GM12865 (cell line): Measurements from ENCODE around the gene YPEL2.
"Not testable (repeated sequence)": the region's sequence is repeated elsewhere in the genome, so short reads cannot be mapped to it uniquely, and the experiment has no call there.

Experiments used
- DNase-seq: peaks from one replicate; pipeline ENCODE4 v3.0.0; 2010; ENCODE audit warnings: low read depth
- H3K4me3 ChIP-seq: 2 replicates; pipeline ENCODE4 v1.5.1; 2011; ENCODE audit warnings: mild to moderate bottlenecking, low read depth, low read length, control low read depth
- CTCF ChIP-seq: IDR thresholded peaks from 2 replicates; pipeline ENCODE4 v1.5.1; 2011; ENCODE audit warnings: low read length, control low read depth, low read depth, inconsistent platforms; ENCODE audit not compliant: insufficient read depth; ENCODE audit errors: missing control alignments

Gene YPEL2

GRCh38 chr17:59405944-59406705, 74.7 kb downstream of the YPEL2 start:
- DNase-seq, result no peak
- no peak for TF ChIP-seq CTCF
- no peak overlapping the region for H3K4me3 ChIP-seq

- peak; percentile 45 for DNase-seq
- no peak overlapping the region for H3K4me3 ChIP-seq
- TF ChIP-seq CTCF, result no peak
Measured at GRCh38 chr17:59406808-59407381, 75.4 kb downstream of the YPEL2 start.

DNA sequence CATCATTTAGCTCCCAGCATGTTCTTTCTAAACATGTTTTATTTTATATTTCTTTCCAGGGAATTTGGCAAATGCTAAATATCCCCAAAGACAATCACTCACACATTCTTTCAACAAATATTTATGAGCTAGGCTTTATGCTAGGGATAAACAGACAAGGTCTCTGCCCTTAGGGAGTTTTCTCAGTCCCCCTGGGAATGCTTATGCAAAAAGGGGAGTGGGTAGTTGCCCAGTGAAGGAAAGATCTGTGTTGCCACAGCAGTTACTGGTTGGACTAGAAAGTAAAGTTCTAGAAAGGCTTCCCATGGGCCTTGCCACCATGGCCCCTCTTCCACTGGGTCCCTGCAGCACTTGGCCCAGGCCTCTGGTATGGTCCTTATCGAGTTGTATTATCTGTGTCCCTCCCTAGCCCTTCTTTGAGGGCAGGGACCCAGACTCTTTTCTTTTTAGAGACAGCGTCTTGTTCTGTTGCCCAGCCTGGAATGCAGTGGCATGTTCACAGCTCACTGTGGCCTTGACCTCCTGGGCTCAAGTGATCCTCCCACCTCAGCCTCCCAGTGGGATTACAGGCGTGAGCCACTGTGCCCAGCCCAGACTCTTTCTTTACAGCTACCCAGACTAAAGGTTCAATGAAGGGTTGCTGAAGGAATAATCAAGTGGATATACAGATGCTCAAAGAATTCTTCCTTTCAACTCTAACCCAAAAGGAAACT, 78.0 kb downstream of the YPEL2 start:
- no peak overlapping the region for H3K4me3 ChIP-seq
- no peak for DNase-seq
- TF ChIP-seq CTCF, result no peak

GRCh38 chr17:59410049-59410437, 78.6 kb downstream of the YPEL2 start:
- no peak for TF ChIP-seq CTCF
- DNase-seq, result no peak
- H3K4me3 ChIP-seq, result no peak overlapping the region

DNA sequence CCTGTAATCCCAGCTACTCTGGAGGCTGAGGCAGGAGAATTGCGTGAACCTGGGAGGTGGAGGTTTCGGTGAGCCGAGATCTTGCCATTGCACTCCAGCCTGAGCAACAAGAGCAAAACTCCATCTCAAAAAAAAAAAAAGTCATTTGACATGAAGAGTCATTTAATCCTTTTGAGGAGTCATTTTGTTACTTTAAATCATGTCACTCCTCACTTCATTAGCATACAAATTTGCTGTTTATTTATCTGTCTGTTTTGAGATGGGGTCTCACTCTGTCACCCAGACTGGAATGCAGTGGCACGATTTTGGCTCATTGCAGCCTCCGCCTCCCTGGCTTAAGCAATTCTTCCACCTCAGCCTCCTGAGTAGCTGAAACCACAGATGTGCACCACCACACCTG, 81.0 kb downstream of the YPEL2 start:
- DNase-seq, result not testable (repeated sequence)

GRCh38 chr17:59413014-59413766, 81.7 kb downstream of the YPEL2 start:
- DNase-seq, result no peak
- no peak for TF ChIP-seq CTCF
- H3K4me3 ChIP-seq, result no peak overlapping the region

More for the DNA sequence above, 81.0 kb downstream of the YPEL2 start:
- not testable (repeated sequence) for H3K4me3 ChIP-seq

DNA sequence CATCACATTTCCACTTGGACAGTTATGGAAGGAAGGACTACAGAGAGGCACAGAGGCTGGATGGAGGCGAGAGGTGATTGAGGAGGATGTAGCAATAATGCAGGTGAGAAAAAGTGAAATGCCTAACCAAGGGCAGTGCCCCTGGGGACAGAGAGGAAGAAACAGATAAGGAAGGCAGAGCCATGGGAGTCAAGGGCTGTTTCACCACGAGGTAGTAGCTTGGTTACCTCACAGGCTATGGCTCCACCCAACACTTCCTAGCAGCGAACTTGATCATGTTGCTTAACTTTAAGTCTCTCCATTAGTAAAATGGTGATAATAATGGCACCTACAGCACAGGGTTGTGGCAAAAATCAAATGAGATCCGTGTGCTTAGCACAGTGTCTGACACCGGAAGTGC, 83.9 kb downstream of the YPEL2 start:
- TF ChIP-seq CTCF, result no peak

More for the DNA sequence above, 83.9 kb downstream of the YPEL2 start:
- DNase-seq, result no peak
- H3K4me3 ChIP-seq, result no peak overlapping the region
